Stimulated activated effector memory CD8-positive, alpha-beta T cell treated with anti-CD3 and anti-CD28 coated beads, Interleukin-12 subunit alpha, Interleukin-12 subunit beta, amount 100 ng/mL, for 72 hours (primary cell): ENCODE results near the gene CCDC127.

Source experiments
- ATAC-seq: fragments of 150-1000 bp; cut with Tn5 transposase; 2 replicates; pipeline ENCODE4 v1.10.0; 2021
- DNase-seq, 2 donors: peaks; one replicate each; pipeline ENCODE4 v3.0.0; 2021 to 2022; ENCODE audit warnings: low spot score in 2 of 2
- H3K27ac Mint-ChIP-seq: one replicate; pipeline ENCODE4 v1.8.0; 2022; ENCODE audit warnings: mild to moderate bottlenecking, mixed read lengths
- H3K36me3 Mint-ChIP-seq: one replicate; pipeline ENCODE4 v1.8.0; 2022; ENCODE audit warnings: mild to moderate bottlenecking, mixed read lengths
- H3K4me1 Mint-ChIP-seq: one replicate; pipeline ENCODE4 v1.8.0; 2022; ENCODE audit warnings: mixed read lengths
- H3K4me3 Mint-ChIP-seq: one replicate; pipeline ENCODE4 v1.8.0; 2022; ENCODE audit warnings: mild to moderate bottlenecking, mixed read lengths
- H3K9me3 Mint-ChIP-seq: one replicate; pipeline ENCODE4 v1.8.0; 2022; ENCODE audit warnings: mixed read lengths

Gene CCDC127

GRCh38 chr5:181160-181559, 36.8 kb downstream of the CCDC127 start:
- H3K9me3 Mint-ChIP-seq = no peaks in the 10 kb centered on the region
- ATAC-seq (no peak), DNase-seq (no peak)
- H3K4me1 Mint-ChIP-seq = no peaks in the 10 kb centered on the region
- no peaks in the 10 kb centered on the region for H3K36me3 Mint-ChIP-seq
- no peak overlapping the region for H3K4me3 Mint-ChIP-seq
- no peak overlapping the region for H3K27ac Mint-ChIP-seq

- no peaks in the 10 kb centered on the region for H3K4me1 Mint-ChIP-seq
- ATAC-seq = no peak
Observed at GRCh38 chr5:180286-180918, 37.6 kb downstream of the CCDC127 start.

GRCh38 chr5:179401-179800, 38.6 kb downstream of the CCDC127 start:
- Mint-ChIP-seq H3K27ac (no peak overlapping the region), H3K9me3 (no peaks in the 10 kb centered on the region), H3K4me3 (no peak overlapping the region), H3K4me1 (no peaks in the 10 kb centered on the region), H3K36me3 (no peaks in the 10 kb centered on the region)
- no peak for DNase-seq
- no peak for ATAC-seq

More at GRCh38 chr5:180286-180918, 37.6 kb downstream of the CCDC127 start:
- Mint-ChIP-seq H3K4me3 (no peak overlapping the region), H3K9me3 (no peaks in the 10 kb centered on the region), H3K27ac (no peak overlapping the region), H3K36me3 (no peaks in the 10 kb centered on the region)
- DNase-seq = no peak

DNA sequence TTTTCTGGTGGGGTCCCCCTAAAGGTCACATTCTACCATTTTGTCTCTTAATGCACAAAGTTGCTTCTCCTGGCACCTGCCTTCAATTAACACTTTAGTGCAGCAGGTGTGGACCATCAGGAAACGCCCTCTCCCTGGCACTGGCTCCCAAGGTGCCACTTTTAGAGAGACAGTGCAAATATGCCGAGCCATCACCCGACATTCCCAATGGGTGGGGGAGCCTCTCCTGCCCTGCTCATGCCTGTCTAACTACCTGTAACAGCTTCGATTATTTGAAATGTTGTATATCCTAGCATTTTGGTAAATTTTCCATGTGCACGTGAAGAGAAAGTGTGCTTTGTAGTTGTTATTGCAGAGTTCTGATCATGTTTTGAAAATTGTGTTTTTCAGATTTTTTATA, 39.8 kb downstream of the CCDC127 start:
- Mint-ChIP-seq H3K4me1 (no peaks in the 10 kb centered on the region), H3K4me3 (no peak overlapping the region), H3K9me3 (no peaks in the 10 kb centered on the region), H3K27ac (no peak overlapping the region), H3K36me3 (no peaks in the 10 kb centered on the region)
- ATAC-seq = no peak
- DNase-seq = no peak

DNA sequence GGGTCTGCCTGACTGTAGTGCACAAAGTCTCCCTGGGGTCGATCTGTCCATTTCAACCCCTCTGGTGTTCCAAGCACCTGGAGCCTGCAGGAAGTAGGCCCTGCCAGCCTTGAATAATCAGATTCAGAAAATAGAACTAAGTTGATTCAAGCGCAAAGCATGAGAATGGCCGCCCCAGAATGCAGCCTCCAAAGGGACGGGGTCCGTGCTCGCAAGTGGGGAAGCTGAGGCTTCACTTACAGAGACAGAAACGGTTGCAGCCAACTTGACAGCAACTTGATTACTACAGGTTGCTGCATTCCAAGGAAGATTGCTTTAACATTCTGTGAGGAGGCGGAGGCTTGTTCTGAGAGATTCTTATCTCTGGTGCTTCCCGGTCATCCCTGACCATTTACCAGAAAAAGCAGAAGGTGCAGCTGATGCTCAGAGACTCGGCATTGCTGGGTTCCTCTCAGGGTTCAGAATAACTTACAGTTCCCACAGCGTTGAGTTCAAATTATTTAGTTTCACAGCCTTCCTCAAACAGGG, 41.6 kb downstream of the CCDC127 start:
- Mint-ChIP-seq H3K36me3 (no peaks in the 10 kb centered on the region), H3K4me1 (no peaks in the 10 kb centered on the region)

DNA sequence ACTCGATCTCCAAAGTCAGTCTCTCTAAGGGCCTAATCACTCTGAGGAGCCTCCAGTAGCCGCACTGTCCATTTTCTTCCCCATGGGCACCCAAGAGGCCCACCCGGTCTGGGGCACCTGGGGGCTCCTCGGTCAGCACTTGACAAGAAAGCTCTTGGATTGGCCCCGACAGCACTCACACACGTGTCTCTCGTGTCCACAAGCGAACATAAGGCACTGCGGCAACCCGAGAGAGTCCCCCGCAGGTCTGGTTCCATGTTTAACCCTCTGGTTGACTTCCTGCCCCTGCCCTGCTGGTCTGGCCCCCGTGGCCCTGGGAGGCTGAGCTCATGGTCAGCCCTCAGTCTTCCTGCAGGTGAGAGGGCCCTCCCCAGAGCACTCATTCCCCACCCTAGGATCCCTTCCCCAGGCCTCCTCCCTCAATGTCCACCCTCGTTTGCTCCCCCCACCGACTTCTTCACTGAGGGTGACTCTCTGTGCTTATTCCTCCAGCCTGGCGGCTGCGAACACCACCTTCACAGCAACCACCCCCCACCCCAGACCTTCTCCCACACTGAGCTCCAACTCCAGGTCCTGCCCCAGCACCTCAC, 43.0 kb downstream of the CCDC127 start:
- Mint-ChIP-seq H3K36me3 (no peaks in the 10 kb centered on the region), H3K4me1 (no peaks in the 10 kb centered on the region), H3K4me3 (no peak overlapping the region), H3K27ac (no peak overlapping the region), H3K9me3 (no peaks in the 10 kb centered on the region)
- ATAC-seq (no peak), DNase-seq (no peak)

More for the DNA sequence above, 41.6 kb downstream of the CCDC127 start:
- Mint-ChIP-seq H3K27ac (no peak overlapping the region), H3K4me3 (no peak overlapping the region), H3K9me3 (no peaks in the 10 kb centered on the region)
- DNase-seq (no peak), ATAC-seq (no peak)

- ATAC-seq = no peak
- no peak for DNase-seq
- Mint-ChIP-seq H3K36me3 (no peaks in the 10 kb centered on the region), H3K9me3 (no peaks in the 10 kb centered on the region), H3K4me1 (no peaks in the 10 kb centered on the region), H3K27ac (no peak overlapping the region), H3K4me3 (no peak overlapping the region)
Observed at GRCh38 chr5:174291-174600, 43.7 kb downstream of the CCDC127 start.

DNA sequence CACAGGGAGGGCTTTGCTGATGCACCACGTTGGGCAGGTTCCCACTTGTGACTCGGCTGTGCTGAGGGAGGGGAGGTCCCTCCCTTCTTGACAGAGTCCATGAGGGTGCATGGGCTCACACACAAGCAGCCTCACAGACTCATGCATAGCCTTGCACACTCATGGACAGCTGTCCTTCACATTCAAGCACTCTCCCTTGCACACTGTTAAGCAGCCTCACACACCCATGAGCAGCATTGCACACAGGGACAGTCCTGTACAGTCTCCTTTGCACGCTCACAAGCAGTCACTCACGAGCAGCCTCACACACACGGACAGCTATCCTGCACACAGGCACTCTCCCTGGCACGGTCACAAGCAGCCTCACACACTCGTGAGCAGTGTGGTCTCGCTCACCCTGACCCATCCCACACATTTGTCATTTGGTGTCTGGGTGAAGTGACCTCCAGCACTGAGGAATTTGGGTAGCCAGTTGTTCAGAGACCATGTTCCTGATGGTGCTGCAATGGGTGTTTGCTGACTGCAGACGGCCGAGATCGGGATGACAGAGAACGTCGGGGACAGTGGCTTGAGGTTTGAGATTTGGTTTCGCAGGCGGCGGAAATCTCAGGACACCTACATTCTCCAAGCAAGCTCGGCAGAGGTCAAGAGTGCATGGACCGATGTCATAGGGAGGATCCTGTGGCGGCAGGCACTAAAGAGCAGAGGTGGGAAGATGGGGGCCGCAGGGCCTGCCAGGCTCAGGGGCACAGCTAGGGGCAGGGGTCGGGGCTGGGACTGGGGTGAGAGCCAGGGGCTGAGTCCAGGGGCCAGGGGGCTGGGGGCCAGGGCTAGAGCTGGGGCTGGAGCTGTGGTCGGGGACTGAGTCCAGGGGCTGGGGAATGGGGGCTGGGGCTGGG, 44.3 kb downstream of the CCDC127 start:
- Mint-ChIP-seq H3K36me3 (no peaks in the 10 kb centered on the region), H3K27ac (no peak overlapping the region), H3K9me3 (no peaks in the 10 kb centered on the region), H3K4me3 (no peak overlapping the region), H3K4me1 (no peaks in the 10 kb centered on the region)
- no peak for ATAC-seq
- DNase-seq = no peak

DNA sequence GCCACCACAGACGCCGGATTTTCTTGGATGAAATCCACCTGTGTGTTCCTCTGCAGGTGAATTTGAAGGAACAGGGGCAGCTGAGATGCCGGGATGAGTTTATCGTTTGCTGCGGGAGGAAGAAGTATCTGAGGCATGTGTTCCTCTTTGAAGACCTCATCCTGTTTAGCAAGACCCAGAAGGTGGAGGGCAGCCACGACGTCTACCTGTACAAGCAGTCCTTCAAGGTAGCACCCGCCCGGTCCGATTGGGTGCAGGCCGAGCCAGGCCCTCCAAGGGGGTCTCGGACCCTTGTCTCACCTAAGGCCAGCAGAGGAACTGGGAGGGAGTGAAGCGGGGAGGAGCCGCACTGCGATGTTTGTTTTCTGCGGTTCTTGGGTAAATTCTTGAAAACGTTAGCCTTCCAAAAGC, 45.1 kb downstream of the CCDC127 start:
- H3K27ac Mint-ChIP-seq = no peak overlapping the region
- no peak for DNase-seq
- no peaks in the 10 kb centered on the region for H3K9me3 Mint-ChIP-seq
- no peaks in the 10 kb centered on the region for H3K4me1 Mint-ChIP-seq
- H3K36me3 Mint-ChIP-seq = no peaks in the 10 kb centered on the region
- no peak overlapping the region for H3K4me3 Mint-ChIP-seq
- ATAC-seq = no peak

DNA sequence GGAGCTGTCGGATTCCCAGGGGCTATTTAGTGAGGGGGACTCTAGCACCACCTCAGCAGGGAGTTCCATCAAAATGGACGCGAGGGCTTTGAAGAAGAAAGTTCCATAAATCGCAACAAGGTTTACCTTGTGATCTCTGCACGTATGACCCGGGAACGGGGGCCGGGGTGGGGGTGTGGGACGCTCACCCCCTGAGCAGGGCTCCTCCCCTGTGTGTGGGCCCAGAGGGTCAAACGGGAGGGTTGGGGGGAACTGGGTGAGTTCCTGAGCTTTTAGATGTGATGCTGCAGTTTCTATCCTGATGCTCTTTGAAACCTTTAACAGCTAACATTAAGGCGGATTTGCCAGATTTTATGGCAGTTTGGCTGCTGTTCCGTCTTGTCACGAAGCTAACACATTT, 45.5 kb downstream of the CCDC127 start:
- H3K4me3 Mint-ChIP-seq = no peak overlapping the region
- no peaks in the 10 kb centered on the region for H3K9me3 Mint-ChIP-seq
- no peak for ATAC-seq
- no peaks in the 10 kb centered on the region for H3K4me1 Mint-ChIP-seq
- no peak overlapping the region for H3K27ac Mint-ChIP-seq
- no peak for DNase-seq
- no peaks in the 10 kb centered on the region for H3K36me3 Mint-ChIP-seq

DNA sequence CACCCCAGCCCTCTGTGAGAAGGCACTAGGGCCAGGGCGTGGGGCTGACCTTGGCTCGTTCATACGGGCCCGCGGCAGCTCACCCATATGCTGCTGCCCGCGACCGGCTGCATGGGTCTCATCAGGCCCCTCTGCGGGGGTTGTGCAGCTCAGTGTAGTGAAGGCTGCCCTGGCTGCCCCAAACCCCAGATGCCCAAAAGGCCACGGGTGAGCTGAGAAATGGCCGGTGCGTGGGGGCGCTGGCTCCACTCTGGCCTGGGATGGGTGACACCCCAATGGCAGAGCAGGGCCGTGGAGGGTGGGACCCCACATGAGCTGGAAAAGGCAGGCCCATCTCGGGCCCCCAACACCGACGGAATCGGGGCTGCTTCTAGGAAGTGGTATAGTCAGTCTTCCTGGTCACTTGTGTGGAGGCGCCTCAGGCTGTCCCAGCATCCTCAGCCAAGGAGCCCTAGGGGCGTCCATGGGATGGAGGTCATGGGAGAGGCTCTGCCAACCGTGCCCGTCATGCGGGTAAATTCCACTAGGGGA, 46.1 kb downstream of the CCDC127 start:
- ATAC-seq (no peak), DNase-seq (no peak)
- Mint-ChIP-seq H3K4me3 (no peak overlapping the region), H3K9me3 (no peaks in the 10 kb centered on the region), H3K27ac (no peak overlapping the region), H3K36me3 (no peaks in the 10 kb centered on the region), H3K4me1 (no peaks in the 10 kb centered on the region)

- ATAC-seq = no peak
- Mint-ChIP-seq H3K9me3 (no peaks in the 10 kb centered on the region), H3K4me1 (peaks cover 4% of the 10 kb centered on the region), H3K27ac (no peak overlapping the region), H3K36me3 (no peaks in the 10 kb centered on the region), H3K4me3 (no peak overlapping the region)
- no peak for DNase-seq
Observed at GRCh38 chr5:170971-171800, 46.8 kb downstream of the CCDC127 start.

DNA sequence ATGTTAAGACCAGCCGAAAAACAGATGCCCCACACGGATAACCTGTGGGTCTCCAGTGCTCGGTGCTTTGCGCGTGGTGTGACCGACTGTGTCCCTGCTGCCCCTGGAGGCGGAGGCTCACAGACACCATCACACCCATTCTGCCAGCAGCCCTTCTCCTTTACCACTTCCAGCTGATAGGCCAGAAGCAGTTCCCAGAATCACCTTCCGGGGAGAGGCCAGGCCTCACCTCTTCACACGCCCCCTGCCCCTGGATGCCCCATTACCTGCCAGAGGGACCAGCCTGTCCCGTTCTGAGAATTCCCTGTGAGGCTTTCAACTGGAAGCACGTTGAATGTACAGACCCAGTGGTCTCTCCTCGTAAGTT, 48.2 kb downstream of the CCDC127 start:
- no peaks in the 10 kb centered on the region for H3K36me3 Mint-ChIP-seq

DNA sequence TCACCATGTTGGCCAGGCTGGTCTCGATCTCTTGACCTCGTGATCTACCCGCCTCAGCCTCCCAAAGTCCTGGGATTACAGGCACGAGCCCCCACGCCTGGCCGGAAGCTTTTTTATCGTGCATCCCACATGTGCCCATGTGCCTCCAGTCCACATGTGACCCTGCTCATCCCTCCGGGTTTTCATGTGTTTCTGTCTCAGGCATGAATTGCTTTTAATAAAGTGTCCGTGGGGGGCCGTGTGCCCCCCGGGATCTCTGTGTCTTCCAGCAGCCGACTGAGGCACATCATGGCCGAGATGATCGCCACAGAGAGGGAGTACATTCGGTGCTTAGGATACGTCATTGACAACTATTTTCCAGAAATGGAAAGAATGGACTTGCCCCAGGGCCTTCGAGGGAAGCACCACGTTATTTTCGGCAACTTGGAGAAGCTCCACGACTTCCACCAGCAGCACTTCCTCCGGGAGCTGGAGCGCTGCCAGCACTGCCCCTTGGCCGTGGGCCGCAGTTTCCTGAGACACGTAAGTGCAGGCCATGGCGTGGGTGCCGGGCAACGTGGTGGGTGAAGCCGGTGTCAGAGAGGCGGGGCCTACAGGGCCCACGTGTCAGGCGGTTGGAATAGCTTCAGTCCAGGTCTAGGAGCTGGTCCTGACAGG, 48.8 kb downstream of the CCDC127 start:
- H3K9me3 Mint-ChIP-seq = no peaks in the 10 kb centered on the region
- H3K4me3 Mint-ChIP-seq = no peak overlapping the region
- peaks cover 4% of the 10 kb centered on the region for H3K4me1 Mint-ChIP-seq
- H3K27ac Mint-ChIP-seq = no peak overlapping the region
- no peaks in the 10 kb centered on the region for H3K36me3 Mint-ChIP-seq
- ATAC-seq (no peak), DNase-seq (no peak)

More for the DNA sequence above, 48.2 kb downstream of the CCDC127 start:
- Mint-ChIP-seq H3K4me3 (no peak overlapping the region), H3K4me1 (peaks cover 4% of the 10 kb centered on the region), H3K9me3 (no peaks in the 10 kb centered on the region), H3K27ac (no peak overlapping the region)
- DNase-seq = no peak
- ATAC-seq = no peak
